GM10248 (cell line): Measurements from ENCODE around the gene KRT75.

Experiments
- CTCF ChIA-PET: fragments of 300-600 bp; sonication (Branson Sonifier 250); formaldehyde crosslinking; extraction: SDS; loops from one replicate; lab custom pipeline; 2021; ENCODE audit warnings: antibody characterized with exemption; lab: Yijun Ruan, JAX
- POLR2A ChIA-PET: fragments of 350-650 bp; sonication (Branson Sonifier 250); formaldehyde crosslinking; extraction: SDS; loops from one replicate; lab custom pipeline; 2020; ENCODE audit warnings: antibody characterized with exemption; lab: Yijun Ruan, JAX
- DNase-seq: peaks from one replicate; pipeline ENCODE4 v3.0.0; 2012; ENCODE audit errors: extremely low spot score
- CTCF ChIP-seq: IDR thresholded peaks from 2 replicates; pipeline ENCODE4 v1.5.1; 2012; ENCODE audit warnings: mild to moderate bottlenecking, low read depth; ENCODE audit errors: extremely low read depth, missing control alignments, control extremely low read depth

Gene KRT75

GRCh38 chr12:52385226-52385702, 48.9 kb downstream of the KRT75 start, which contains the start of gene KRT84:
TSS of gene KRT84 (minus strand) at chr12:52385652. CDS start at chr12:52385585, 67 bp downstream.
- CTCF ChIA-PET = interaction anchor here (1.1 to 1.5 kb wide), 3 partner anchors 12 to 494 kb away, joined by 3 to 9 read pairs (median 3); partner anchors contain the start of gene KRT85
- POLR2A ChIA-PET = no interaction called here
- TF ChIP-seq CTCF = no peak
- no peak for DNase-seq

GRCh38 chr12:52383331-52383730, 50.8 kb downstream of the KRT75 start:
- CTCF ChIA-PET = interaction anchor here (0.8 to 1.5 kb wide), 3 partner anchors 9 to 488 kb away, joined by 3 to 6 read pairs (median 5); no protein-coding TSS in a partner anchor
- POLR2A ChIA-PET = no interaction called here
- no peak for DNase-seq
- no peak for TF ChIP-seq CTCF

- no peak for TF ChIP-seq CTCF
- CTCF ChIA-PET = interaction anchor here (0.8 to 1.5 kb wide), 3 partner anchors 9 to 55 kb away, joined by 3 to 6 read pairs (median 5); no protein-coding TSS in a partner anchor
- no peak for DNase-seq
- POLR2A ChIA-PET = no interaction called here
Measured at GRCh38 chr12:52382854-52383253, 51.3 kb downstream of the KRT75 start.

DNA sequence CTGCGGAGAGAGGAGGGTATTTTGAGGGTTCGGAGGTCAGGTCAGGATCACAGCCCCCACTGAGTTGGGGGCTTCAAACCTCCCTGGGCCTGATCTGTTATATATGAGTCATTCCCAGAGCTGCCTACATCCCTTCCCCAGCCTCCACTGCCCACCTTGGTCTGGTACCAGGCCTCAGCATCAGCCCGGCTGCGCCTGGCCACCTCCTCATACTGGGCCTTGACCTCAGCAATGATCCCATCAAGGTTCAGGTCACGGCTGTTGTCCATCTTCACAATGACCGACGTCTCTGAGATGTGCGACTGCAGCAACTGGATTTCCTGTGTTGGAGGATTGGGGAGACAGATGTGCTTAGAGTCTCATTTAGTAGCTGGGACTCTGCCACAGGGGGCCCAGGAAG, 53.0 kb downstream of the KRT75 start:
- POLR2A ChIA-PET = no interaction called here
- no peak for DNase-seq

GRCh38 chr12:52380271-52380694, 53.9 kb downstream of the KRT75 start:
- CTCF ChIA-PET = interaction anchor here (0.9 to 1.5 kb wide), 3 partner anchors 8 to 21 kb away, joined by 3 to 4 read pairs (median 3); no protein-coding TSS in a partner anchor
- TF ChIP-seq CTCF = peak; percentile 21
- POLR2A ChIA-PET = no interaction called here
- no peak for DNase-seq

More for the DNA sequence above, 53.0 kb downstream of the KRT75 start:
- no peak for TF ChIP-seq CTCF
- CTCF ChIA-PET = interaction anchor here (0.8 to 1.5 kb wide), 4 partner anchors 9 to 20 kb away, joined by 3 to 4 read pairs (median 3); no protein-coding TSS in a partner anchor

GRCh38 chr12:52379536-52379935, 54.6 kb downstream of the KRT75 start:
- TF ChIP-seq CTCF = no peak
- DNase-seq = no peak
- ChIA-PET POLR2A (no interaction called here), CTCF (interaction anchor here (1.2 kb wide), 1 partner anchor 223 kb away, joined by 4 read pairs; no protein-coding TSS in a partner anchor)
